Activated B cell treated with CpG ODN at 0.5 μM for 24 hours (primary cell): ENCODE results near the gene GRIK1. TPM values are rescaled to one million over a fixed set of nuclear protein-coding genes. Genes with fewer than 3 reads are reported as not detected.

Experiments used
- ATAC-seq: fragments of 200-7000 bp; cut with Tn5 transposase; one replicate; pipeline ENCODE4 v1.10.0; 2021; ENCODE audit warnings: low read depth, mild to moderate bottlenecking, moderate library complexity
- CTCF ChIA-PET: fragments of 350-600 bp; sonication (Branson Sonifier 250); formaldehyde crosslinking; loops from one replicate; lab custom pipeline; 2021; ENCODE audit warnings: antibody characterized with exemption; lab: Charles Lee
- POLR2A ChIA-PET: fragments of 350-600 bp; sonication (Branson Sonifier 250); formaldehyde crosslinking; loops from one replicate; lab custom pipeline; 2021; ENCODE audit warnings: antibody characterized with exemption; lab: Charles Lee
- DNase-seq: peaks from one replicate; pipeline ENCODE4 v3.0.0; 2022
- H3K27ac Mint-ChIP-seq: one replicate; pipeline ENCODE4 v1.8.0; 2020; ENCODE audit warnings: mixed read lengths
- H3K27me3 Mint-ChIP-seq: one replicate; pipeline ENCODE4 v1.8.0; 2021; ENCODE audit warnings: mixed read lengths
- H3K36me3 Mint-ChIP-seq: one replicate; pipeline ENCODE4 v1.8.0; 2021; ENCODE audit warnings: low read depth, mixed read lengths
- H3K4me1 Mint-ChIP-seq: one replicate; pipeline ENCODE4 v1.8.0; 2021; ENCODE audit warnings: mixed read lengths
- H3K4me3 Mint-ChIP-seq: one replicate; pipeline ENCODE4 v1.8.0; 2020; ENCODE audit warnings: mild to moderate bottlenecking, mixed read lengths
- H3K9me3 Mint-ChIP-seq: one replicate; pipeline ENCODE4 v1.8.0; 2020; ENCODE audit warnings: mixed read lengths
- CTCF ChIP-seq: fragments of 200-600 bp; IDR thresholded peaks from one replicate; pipeline ENCODE4 v1.8.0; 2022; ENCODE audit warnings: antibody characterized with exemption, mild to moderate bottlenecking
- intact Hi-C: fragments of 100-400 bp; cut with micrococcal nuclease; formaldehyde crosslinking; loops from one replicate; pipeline ENCODE4 v1.15.1; 2024
- total RNA-seq: library from RNA; stranded (reverse); gene quantifications from 2 replicates; pipeline ENCODE4 v1.2.3, GENCODE V29; 2022

Gene GRIK1
- total RNA-seq, 1 donor from 2014 or later = not detected

GRCh38 chr21:29753216-29753615 is 186.6 kb downstream of the GRIK1 start:
- no peak for ATAC-seq
- POLR2A ChIA-PET = no interaction called here
- H3K4me3 Mint-ChIP-seq = no peak overlapping the region
- no peak overlapping the region for H3K27ac Mint-ChIP-seq
- no peaks in the 10 kb centered on the region for H3K36me3 Mint-ChIP-seq
- no peaks in the 10 kb centered on the region for H3K4me1 Mint-ChIP-seq
- DNase-seq = no peak
- no peaks in the 10 kb centered on the region for H3K27me3 Mint-ChIP-seq
- TF ChIP-seq CTCF = no peak
- CTCF ChIA-PET = no interaction called here
- intact Hi-C loops = no loop called here
- no peaks in the 10 kb centered on the region for H3K9me3 Mint-ChIP-seq

- Mint-ChIP-seq H3K27ac (no peak overlapping the region), H3K9me3 (no peaks in the 10 kb centered on the region), H3K4me3 (no peak overlapping the region), H3K27me3 (no peaks in the 10 kb centered on the region), H3K4me1 (no peaks in the 10 kb centered on the region), H3K36me3 (no peaks in the 10 kb centered on the region)
- ATAC-seq = no peak
- ChIA-PET POLR2A (interaction anchor here (0.6 kb wide), 1 partner anchor 11 kb away, joined by 3 read pairs; no protein-coding TSS in a partner anchor), CTCF (no interaction called here)
- no peak for DNase-seq
- intact Hi-C loops = no loop called here
- TF ChIP-seq CTCF = no peak
Observed at GRCh38 chr21:29751473-29752185, 188.2 kb downstream of the GRIK1 start.

- H3K36me3 Mint-ChIP-seq = no peaks in the 10 kb centered on the region
Observed at GRCh38 chr21:29749957-29750356, 189.8 kb downstream of the GRIK1 start.

DNA sequence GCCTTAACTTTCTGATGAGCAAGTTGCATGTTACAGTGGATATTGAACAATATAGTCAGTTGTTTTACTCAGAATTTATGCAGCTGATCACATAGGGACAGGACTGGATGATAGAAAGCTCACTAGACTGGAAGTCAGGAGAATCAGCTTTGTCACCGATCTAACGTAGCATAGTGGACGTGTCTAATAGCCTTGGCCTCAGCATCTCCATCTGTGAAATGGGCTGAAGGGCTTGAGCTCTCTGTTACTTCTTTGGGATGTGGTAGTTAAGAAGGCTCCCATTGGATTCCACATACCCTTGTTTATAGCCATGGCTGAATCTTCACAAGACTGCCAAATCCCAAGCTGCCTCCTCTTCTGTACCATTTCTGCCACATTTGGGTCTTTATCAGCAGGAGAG is 190.6 kb downstream of the GRIK1 start:
- no peak for TF ChIP-seq CTCF
- ChIA-PET POLR2A (no interaction called here), CTCF (no interaction called here)
- ATAC-seq (no peak), DNase-seq (no peak)
- no peaks in the 10 kb centered on the region for H3K27me3 Mint-ChIP-seq
- no peak overlapping the region for H3K4me3 Mint-ChIP-seq
- H3K36me3 Mint-ChIP-seq = no peaks in the 10 kb centered on the region
- H3K4me1 Mint-ChIP-seq = no peaks in the 10 kb centered on the region
- intact Hi-C loops = no loop called here
- H3K9me3 Mint-ChIP-seq = no peaks in the 10 kb centered on the region
- no peak overlapping the region for H3K27ac Mint-ChIP-seq

More at GRCh38 chr21:29749957-29750356, 189.8 kb downstream of the GRIK1 start:
- Mint-ChIP-seq H3K27me3 (no peaks in the 10 kb centered on the region), H3K4me3 (no peak overlapping the region), H3K27ac (no peak overlapping the region), H3K9me3 (no peaks in the 10 kb centered on the region), H3K4me1 (no peaks in the 10 kb centered on the region)
- CTCF ChIA-PET = no interaction called here
- intact Hi-C loops = no loop called here
- POLR2A ChIA-PET = no interaction called here
- TF ChIP-seq CTCF = no peak
- no peak for DNase-seq
- no peak for ATAC-seq

GRCh38 chr21:29748391-29749167 is 191.2 kb downstream of the GRIK1 start:
- no peak for TF ChIP-seq CTCF
- Mint-ChIP-seq H3K27ac (no peak overlapping the region), H3K4me3 (no peak overlapping the region), H3K4me1 (no peaks in the 10 kb centered on the region), H3K27me3 (no peaks in the 10 kb centered on the region), H3K36me3 (no peaks in the 10 kb centered on the region), H3K9me3 (no peaks in the 10 kb centered on the region)
- CTCF ChIA-PET = no interaction called here
- no peak for DNase-seq
- ATAC-seq = no peak
- POLR2A ChIA-PET = interaction anchor here (0.6 kb wide), 1 partner anchor 12 kb away, joined by 3 read pairs; no protein-coding TSS in a partner anchor
- intact Hi-C loops = no loop called here
